PC-3 (cell line): ENCODE measurements around the gene INPP5D.

Source experiments
- CTCF ChIP-seq: fragments of 300-600 bp; sonication (generic); conservative IDR thresholded peaks from 2 replicates; pipeline ENCODE4 v1.5.1; 2017; ENCODE audit warnings: antibody characterized with exemption, low read depth, mild to moderate bottlenecking, low read length
- EZH2 ChIP-seq: fragments of 300-600 bp; sonication (generic); IDR thresholded peaks from one replicate; pipeline ENCODE4 v1.6.1; 2017; ENCODE audit warnings: antibody characterized with exemption, mild to moderate bottlenecking, low read length; ENCODE audit not compliant: unreplicated experiment
- EZH2phosphoT487 ChIP-seq: fragments of 300-600 bp; sonication (generic); IDR thresholded peaks from 2 replicates; pipeline ENCODE4 v1.6.1; 2018; ENCODE audit warnings: mild to moderate bottlenecking, antibody characterized with exemption, low read length, borderline replicate concordance

GRCh38 chr2:233135421-233135820 lies 75.3 kb downstream of the INPP5D start:
- no peak for TF ChIP-seq CTCF
- no peak for TF ChIP-seq EZH2
- TF ChIP-seq EZH2phosphoT487, result no peak
